GM21529 (cell line): Measurements from ENCODE around the gene CEP128.
A peak's percentile ranks its signal among the peaks of the same experiment; 100 is the strongest.

Experiments used
- ATAC-seq: cut with Tn5 transposase; IDR thresholded peaks from one replicate; pipeline ENCODE4 v1.9.1; 2021; ENCODE audit not compliant: unreplicated experiment

The CEP128 gene

GRCh38 chr14:80941241-80942185, at the start of gene CEP128:
TSS of gene CEP128 (minus strand) at chr14:80941738.
- peak; percentile 97 for ATAC-seq

GRCh38 chr14:80988735-80989429, 47.3 kb upstream of the CEP128 start:
- peak; percentile 41 for ATAC-seq

GRCh38 chr14:80988192-80988591, 46.7 kb upstream of the CEP128 start:
- ATAC-seq = no peak

- ATAC-seq = peak; percentile 77
Observed at GRCh38 chr14:80987235-80988032, 45.9 kb upstream of the CEP128 start.

- ATAC-seq = no peak
Observed at GRCh38 chr14:80982711-80983110, 41.2 kb upstream of the CEP128 start.

- no peak for ATAC-seq
Observed at GRCh38 chr14:80981673-80982072, 40.1 kb upstream of the CEP128 start.

GRCh38 chr14:80981156-80981555, 39.6 kb upstream of the CEP128 start:
- ATAC-seq = no peak

GRCh38 chr14:80979951-80980350, 38.4 kb upstream of the CEP128 start:
- ATAC-seq = no peak

GRCh38 chr14:80978403-80978802, 36.9 kb upstream of the CEP128 start:
- no peak for ATAC-seq

GRCh38 chr14:80977221-80977620, 35.7 kb upstream of the CEP128 start:
- no peak for ATAC-seq

GRCh38 chr14:80974679-80975078, 33.1 kb upstream of the CEP128 start:
- ATAC-seq = no peak

- ATAC-seq = no peak
Observed at GRCh38 chr14:80973931-80974641, 32.5 kb upstream of the CEP128 start.

GRCh38 chr14:80965037-80965436, 23.5 kb upstream of the CEP128 start:
- ATAC-seq = no peak

- ATAC-seq = peak; percentile 97
Observed at GRCh38 chr14:80959496-80959895, 18.0 kb upstream of the CEP128 start.

- ATAC-seq = no peak
Observed at GRCh38 chr14:80958939-80959338, 17.4 kb upstream of the CEP128 start.

- ATAC-seq = no peak
Observed at GRCh38 chr14:80958226-80958625, 16.7 kb upstream of the CEP128 start.

- ATAC-seq = no peak
Observed at GRCh38 chr14:80957613-80958012, 16.1 kb upstream of the CEP128 start.

GRCh38 chr14:80956922-80957321, 15.4 kb upstream of the CEP128 start:
- ATAC-seq = no peak

- no peak for ATAC-seq
Observed at GRCh38 chr14:80956102-80956501, 14.6 kb upstream of the CEP128 start.

- no peak for ATAC-seq
Observed at GRCh38 chr14:80955416-80955941, 13.9 kb upstream of the CEP128 start, which contains the start of gene TSHR. TSS of gene TSHR (plus strand) at chr14:80955621. CDS start at chr14:80955681, 60 bp downstream.
